Globus pallidus (tissue), 1 donor: Measurements from ENCODE around the gene LCP1.
"Not testable (repeated sequence)": the region's sequence is repeated elsewhere in the genome, so short reads cannot be mapped to it uniquely, and the experiment has no call there.

Source experiments
- DNase-seq: peaks from one replicate; pipeline ENCODE4 v3.0.0-alpha.2; 2015; ENCODE audit warnings: low spot score

LCP1 gene

DNA sequence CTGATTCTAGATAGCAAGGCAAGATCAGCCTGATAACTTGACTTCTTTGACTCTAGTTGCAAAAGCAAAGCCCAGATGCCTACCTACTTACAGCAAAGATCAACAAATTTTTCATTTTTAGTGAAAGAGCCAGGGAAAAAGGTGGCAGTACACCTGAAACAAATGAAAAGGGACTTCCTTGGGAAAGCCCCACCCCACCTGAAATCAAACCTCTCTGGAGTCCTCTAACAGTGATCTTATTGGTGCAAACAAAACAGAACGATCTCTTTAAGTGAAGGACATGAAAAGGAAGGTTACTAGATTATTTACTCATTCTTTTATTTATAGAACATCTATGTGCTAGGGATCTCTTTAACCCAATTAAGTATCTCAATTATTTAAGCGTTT, 507 bp upstream of the LCP1 start:
- no peak for DNase-seq

DNA sequence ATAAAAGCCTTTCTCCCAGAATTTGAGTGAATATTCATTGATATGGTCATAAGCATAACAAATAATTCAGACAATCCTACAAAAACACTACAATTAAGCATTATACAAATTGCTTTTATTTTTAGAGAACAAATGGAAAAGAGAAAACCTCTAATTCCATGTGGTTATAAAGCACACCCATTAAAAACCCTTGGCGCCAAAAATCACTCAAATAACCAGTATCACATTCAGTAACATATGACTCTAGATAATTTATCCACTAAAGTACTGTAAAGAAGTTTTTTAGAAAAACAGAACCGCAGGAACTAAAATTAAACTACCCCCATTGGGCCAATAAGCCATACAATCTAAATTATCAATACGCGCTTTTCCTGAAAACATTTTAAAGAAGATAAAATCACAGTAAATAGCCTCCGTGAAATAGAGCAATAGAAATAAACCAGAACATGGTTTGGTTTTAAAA, 569 bp downstream of the LCP1 start:
- no peak for DNase-seq

DNA sequence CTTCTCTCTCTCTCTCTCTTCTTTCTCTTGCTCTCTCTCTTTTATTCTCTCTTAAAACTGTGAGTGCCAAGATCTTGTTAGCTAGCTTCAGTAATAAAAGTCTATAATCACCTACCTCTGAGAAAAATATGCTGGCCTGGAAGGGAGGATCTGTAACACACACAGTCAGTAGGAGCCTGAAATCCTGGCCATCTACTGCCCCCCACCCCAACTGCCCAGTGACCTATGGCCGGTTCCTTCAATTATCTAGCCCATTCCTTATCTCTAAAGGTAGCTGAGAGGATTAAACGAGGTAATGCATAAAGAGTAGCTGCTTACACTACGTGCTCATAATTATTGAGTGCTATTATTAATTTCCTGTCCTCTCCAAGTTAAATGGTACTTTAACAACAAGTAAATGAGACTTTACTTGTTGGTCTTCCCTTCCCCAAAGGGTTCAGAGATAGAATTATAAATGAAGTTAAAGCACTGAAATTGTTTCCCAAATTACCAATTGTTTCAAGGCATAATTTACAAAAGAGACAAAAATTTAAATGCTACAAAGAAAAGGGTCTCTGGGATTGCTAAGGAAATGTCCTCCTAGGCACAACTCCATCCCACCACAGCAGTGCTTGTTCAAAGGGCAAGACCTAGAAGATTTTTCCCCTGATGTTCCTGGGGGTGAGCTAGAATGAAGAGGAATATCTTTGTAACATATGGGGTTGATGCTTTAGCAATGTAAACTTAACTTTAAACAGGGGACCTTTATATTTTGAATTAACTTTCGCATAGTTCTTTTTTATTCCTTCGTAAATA, 1.8 kb downstream of the LCP1 start:
- no peak for DNase-seq

DNA sequence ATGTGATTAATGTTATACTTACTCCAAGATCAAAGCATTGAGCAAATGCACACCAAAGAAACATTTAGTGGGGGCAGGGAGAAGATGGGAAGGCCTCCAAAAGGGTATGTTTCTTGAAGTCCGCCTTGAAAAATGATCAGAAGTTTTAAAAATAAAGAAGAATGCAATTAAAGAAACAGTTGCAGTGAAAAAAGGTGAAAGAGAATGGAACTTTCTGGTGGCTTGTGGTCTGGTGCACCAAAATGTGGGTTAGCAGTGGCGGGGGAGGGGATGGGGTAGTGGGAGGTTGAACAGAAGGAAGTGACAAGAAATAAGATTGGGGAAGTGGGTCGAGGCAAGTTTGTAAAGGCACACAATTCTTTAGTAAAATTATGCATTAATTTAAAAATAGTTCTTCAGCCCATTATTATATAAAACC, 2.5 kb downstream of the LCP1 start:
- DNase-seq, result no peak

DNA sequence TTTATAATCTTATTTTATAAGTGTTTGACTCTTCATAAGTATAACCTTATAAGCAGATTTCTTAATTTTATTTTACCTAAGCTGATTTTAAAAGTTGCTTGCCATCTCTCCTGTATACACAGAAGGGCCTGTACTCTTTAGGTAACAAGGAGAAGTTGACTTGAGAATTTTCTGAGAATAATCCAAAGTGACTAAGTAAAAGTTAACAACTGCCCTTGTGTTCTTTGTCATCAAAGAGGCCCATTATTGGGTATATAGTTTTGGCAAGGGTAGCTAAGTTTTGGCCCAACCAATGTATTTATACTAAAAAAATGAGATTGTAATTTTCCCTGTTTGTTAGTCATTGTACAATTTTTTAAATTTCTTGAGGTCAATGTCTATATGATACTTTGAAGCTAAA, 3.2 kb downstream of the LCP1 start:
- DNase-seq, result no peak

DNA sequence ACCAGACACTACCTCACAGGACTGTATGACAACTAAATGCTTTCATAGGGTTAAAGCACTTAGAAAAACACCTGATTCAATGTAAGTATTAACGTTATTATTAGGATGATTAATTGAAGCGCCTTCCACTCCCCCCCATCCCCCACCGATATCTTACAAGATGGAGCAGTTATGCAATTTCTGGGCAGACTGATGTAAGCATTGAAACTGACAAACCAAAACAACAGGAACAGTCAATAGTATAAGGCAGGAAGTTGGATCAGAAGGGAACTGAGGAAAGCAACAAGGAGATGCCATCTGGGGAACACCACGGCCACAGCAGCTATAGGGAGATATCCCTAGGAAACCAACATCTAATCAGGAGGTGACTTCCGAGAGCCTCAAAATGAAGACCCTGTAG, 3.8 kb downstream of the LCP1 start:
- DNase-seq, result no peak

DNA sequence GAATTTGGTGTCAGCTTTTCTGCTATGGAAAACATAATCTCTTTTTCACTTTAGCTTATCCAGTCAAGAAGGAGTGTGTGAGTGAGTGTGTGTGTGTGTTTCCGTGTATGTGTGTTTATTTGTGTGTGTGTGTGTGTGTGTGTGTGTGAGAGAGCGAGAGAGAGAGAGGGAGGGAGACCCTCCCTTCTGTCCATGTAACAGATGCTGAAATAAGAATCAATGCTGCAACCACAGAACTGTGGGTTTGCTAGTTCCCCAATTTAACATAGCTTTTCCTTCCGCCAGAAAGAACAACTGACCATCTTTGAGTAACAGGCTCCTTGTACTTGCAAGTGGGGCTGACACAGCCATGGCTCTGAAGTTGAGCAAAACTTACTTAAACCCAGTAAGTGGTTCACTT, 5.2 kb downstream of the LCP1 start:
- DNase-seq, result peak; percentile 72

DNA sequence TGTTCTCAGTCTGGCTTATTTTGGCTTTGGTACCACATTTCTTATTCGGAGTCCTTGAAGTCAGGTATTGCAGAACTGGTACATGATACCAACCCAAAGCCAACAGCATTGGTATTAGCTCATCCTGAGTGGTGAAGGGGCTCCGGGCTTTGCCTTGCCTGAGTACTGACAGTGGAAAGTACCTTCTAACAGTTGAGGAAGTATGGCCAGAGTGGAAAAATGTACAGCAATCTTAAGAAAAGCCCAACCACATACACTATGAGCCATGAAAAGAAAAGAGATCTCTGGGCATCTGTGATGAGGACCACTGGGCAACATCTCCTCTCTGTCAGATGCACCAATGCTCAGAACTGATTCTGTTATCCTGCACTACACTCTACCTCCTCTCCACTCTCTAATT, 8.3 kb downstream of the LCP1 start:
- DNase-seq, result no peak

DNA sequence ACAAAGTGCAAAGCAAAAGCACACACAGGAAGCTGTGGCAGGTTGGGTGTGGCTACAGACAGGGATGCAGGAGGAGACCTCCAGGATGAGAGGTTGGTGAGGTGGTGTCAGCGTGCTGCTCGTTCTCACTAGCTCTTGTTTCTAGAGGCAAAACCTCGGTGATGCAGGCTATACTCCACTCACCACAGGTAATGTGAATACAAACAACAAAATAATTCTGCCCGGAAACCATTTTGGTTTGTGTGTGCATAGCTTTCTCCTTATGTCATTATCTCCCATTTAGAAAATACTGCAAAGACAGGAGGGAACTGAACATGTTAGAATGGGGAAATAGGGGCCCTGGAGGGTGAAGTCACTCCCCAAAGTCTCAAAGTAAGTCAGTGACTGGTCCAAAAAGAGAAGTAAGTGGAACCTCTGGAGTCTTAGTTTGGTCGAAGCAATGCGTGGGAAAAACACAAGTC, 9.4 kb downstream of the LCP1 start:
- DNase-seq, result peak; percentile 46

DNA sequence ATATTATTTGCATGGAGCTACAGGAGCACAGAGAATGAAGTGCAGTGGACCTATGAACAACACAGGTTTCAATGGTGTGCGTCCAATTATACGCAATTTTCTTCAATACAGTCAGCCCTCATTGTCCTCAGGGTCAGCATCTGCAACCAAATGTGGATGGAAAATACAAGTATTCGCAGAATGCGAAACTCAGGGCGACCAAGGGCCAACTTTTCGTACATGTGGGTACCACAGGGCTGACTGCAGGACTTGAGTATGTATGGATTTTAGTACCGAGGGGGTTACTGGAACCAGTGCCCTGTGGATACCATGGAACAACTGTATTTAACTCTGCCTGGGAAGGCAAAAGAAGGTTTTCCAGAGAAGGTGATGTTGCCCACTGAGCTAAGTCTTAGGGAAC, 10.2 kb downstream of the LCP1 start:
- DNase-seq, result no peak

DNA sequence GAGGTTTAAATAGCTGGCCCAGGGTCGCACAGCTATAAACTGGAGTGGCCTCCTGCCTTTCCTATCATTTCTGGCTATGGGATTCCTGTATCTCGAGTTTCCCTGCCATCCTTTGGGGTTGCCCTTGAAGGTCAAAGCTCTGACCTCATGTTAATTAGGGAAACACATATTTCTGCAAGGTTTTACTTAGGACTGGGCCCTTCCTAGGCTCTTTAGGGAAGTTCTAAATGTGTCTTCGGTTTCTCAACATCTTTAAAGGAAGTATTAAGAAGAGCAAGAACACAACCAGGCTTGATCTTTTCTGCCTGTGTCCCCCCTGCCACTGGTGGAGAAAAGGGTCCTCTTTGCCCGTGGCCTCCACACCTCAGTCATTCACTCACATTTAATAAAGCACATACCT, 10.8 kb downstream of the LCP1 start:
- DNase-seq, result peak; percentile 31

DNA sequence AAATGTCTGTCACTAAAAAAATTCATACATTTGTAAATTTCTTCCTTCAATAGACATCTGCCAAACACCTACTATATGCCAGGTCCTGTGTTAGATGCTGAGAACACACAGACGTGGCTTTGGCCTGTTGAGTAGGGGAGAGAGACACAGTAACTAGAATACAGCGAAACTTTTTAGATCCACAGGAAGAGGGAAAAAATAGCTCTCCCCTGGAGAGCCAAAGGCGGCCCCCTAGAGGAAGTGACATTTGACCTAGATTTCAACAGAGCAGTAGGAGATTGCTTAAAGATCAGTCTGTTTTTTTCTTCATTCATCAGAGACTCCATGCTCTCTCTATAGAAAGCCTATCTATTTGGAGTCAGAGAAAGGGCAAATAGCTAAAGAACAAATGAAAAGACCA, 11.3 kb downstream of the LCP1 start:
- peak; percentile 35 for DNase-seq

DNA sequence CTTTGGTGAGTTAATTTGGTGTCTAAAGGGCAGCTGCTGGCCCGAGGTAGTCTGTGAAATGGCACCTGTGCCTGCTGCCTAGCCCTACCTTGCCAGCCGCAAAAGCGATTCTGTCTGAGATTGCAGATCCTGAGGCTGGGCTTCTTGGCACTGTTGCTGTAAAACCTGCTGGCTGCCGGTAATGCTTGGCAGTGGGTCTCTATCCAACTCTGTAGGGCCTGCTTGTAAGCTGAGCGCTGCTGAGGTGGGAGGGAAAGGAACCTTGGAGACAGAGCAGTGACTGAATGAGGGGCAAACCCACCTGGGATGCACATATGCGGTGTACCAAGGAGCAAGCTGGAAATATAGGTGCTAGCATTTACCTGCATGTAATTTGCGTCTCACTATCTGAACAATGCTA, 11.7 kb downstream of the LCP1 start:
- DNase-seq, result no peak

DNA sequence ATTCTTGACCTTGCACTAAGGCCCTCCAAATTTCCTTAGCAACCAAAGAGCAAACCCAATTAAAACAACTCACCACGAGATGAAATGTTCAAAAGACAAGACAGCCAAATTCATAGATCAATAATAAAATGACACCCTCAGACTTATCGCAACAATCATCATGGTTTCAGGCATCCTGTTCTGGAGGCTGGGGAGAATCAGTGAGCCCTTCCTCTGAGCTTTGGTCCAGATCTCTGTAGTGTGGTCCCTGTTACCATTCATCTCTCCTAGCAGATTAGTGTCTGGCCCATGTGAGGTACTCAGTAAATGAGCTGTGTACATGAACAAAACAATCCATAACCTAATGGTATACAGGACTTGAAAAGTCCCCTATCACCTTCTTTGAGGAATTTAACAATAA, 12.2 kb downstream of the LCP1 start:
- DNase-seq, result no peak

DNA sequence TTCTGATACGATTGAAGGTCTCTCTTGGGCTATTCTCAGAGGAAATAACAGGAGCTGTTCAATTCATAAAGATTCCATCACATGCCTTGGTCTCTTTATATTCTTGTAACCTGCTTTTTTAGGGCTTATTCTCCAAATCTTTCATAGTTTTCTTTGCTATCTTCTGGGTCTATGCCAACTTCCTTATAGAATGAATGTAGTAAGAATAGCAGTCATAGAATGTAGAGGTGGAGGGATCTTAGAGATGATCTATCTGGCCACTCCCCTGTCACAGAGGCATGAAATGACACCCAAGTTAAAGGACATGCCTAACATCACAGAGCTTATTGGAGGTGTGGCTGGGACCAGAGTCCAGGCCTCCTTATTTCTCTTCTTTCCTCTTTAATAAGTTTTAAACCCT, 13.2 kb downstream of the LCP1 start:
- DNase-seq, result no peak

DNA sequence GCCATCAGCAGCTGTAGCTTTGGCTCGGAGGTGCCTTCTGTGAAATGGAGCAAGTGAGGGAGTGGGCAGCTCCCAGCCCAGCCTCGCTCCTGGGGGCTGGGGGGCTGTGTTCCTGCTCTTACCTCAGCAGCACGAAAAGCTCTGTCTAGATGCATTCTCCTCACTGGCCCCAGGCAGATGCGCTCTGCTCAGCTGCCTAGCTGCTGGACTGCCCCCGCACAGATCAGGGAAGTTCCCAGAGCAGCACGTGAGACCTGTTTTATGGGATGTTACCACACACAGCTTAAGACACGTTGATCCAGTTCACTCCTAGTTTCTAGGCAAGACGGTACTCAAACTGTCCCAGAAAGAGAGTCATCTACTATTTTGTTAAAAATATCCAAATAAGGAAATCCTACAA, 13.6 kb downstream of the LCP1 start:
- DNase-seq, result no peak

DNA sequence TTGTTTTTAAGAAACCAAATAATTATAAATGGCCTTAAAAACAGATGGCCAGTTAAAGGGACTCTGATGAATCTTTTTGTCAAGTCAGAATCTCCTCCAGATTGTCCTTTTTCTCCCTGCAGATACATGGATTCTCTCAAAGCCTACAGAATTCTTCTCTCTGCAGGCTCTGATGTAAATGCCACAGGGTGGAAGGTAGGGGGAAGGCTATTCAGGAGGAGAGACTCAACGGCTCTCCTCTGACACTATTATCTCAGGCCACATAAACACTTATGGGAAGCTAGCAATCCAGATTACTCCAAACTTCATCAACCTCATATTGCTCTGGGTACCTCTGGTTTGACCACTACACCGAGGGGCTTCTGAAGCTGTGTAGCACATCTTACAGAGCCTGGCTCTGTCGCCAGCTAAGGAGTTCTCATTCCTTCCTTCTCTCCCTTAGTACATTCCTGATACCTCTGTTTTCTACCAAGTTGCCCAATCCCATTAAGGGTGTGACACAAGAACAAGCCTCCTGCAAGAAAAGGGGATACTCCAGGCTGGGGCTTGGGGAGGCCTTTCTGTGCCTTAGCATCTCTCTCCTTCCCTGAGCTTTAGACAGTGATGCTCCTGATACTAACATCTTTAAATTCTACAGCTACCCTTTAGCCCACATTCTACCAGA, 14.9 kb downstream of the LCP1 start:
- no peak for DNase-seq

DNA sequence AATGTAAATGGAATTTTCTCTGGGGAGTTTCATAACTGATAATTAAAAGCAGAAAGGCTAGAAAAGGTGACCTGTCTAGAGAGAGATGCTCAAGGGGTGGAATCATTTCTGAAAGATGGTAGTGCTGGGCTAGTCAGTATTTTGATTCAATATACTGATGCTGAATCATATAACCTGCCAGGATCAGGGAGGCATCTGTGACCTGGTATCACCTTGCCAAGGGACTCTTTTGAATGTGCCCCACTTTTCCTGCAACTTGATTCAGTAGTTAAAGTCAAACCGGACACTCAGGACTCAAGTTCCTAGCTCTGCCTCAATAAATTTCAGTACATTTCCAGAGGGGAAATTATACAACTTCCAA, 15.8 kb downstream of the LCP1 start:
- DNase-seq, result no peak

DNA sequence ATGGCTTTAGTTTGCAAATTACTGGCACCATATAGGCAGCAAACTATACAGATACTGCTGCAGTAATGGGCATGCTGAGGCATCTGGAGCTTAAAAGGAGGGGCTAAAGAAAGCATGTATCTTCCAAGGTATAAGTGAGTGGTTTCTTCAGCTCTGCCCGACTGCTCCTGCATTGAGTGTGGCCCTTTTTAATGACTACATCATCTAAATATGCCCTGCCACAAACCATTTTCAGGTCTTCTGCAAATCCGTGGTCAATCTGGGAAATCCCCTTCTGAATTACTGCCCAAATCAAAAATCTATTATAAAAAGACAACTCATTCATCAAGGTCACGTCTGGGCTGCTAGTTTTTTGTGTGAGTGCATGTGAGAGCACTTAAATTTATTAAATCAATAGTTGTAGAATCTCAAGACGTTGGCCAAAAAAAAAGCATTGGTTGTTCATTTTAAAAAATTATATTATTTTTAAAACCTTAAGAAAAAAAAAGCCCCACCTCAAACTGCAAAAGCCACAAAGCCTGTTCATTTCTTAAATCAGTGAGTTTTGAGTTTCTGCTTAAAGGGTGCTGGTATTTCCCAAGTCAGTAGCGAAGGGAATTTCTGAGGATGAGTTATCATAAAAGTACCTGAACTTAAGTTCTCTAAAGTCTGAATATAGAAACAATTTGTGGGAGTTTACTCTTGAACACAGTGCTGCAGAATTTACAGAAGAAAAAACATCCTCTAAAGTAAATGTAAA, 16.3 kb downstream of the LCP1 start:
- DNase-seq, result no peak

DNA sequence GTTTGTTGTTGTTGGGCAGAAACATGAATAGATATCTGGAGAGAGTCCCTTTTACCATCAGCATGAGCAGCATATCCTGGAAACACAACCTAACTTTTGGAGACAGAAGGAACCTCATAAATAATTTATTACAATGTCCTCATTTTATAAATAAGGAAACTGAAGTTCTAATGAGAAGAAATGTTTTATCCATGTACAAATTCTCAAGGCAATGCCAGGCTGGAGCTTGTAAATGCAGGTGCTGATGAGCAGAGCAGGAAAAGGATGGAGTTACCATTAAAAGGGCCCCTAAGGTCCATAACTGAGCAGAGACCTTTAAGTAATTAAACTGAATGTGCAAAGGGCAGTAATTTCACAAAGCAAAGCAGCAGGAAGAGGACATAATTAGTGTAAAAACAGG, 17.3 kb downstream of the LCP1 start:
- DNase-seq, result no peak

DNA sequence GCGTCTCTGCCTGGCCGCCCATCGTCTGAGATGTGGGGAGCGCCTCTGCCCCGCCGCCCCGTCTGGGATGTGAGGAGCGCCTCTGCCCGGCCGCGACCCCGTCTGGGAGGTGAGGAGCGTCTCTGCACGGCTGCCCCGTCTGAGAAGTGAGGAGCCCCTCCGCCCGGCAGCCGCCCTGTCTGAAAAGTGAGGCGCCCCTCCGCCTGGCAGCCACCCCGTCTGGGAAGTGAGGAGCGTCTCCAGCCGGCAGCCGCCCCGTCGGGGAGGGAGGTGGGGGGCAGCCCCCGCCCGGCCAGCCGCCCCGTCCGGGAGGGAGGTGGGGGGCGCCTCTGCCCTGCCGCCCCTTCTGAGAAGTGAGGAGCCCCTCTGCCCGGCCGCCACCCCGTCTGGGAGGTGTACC, 19.2 kb downstream of the LCP1 start:
- not testable (repeated sequence) for DNase-seq

DNA sequence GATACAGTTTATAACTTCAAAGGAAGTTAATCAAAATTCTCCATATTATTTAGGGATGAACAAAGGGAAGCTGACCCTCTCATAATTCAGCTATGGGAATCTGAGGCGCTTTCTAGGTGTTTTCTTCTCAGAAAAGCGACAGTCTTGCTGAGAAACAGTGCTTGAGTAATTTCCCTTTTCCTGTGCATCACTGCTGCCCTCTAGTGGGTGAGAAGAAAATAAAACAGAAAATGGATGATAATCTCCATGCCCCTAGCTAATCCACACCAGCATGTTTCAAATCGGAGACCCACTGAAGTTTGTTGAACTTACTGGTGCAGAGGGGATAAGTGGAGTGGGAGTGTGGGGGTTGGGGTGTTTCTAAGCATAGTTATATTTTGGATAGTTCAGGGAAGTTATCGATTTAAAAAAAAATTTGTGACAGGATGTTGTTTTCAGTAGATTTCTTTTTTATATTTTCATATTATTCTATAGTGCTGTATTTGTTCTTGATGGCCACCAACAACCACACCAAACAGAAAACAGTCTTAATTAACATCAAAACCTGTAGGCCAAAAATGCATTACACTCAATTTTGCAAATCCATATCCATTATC, 21.4 kb downstream of the LCP1 start:
- peak; percentile 60 for DNase-seq

DNA sequence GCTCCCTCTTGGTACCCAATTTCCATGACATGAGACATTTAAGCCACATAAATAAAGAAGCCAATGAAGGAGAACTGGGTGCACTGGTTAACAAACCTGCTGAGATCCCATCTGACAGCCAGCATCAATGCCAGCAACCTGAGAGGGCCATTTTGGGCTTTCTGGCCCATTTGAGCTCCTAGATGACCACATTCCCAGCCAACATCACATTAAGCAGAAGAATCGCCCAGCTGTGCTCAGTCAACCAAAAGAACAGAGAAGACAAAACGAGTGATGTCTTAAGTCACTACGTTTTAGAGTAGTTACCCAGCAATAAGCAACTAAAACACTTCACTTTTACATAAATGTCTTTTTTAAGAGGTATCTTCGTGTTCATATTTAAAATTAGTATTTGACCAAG, 21.9 kb downstream of the LCP1 start:
- DNase-seq, result no peak
